HG02571 (cell line): ENCODE measurements around the gene CDH23.

ENCODE experiments used
- ATAC-seq: cut with Tn5 transposase; IDR thresholded peaks from one replicate; pipeline ENCODE4 v1.9.1; 2021; ENCODE audit warnings: mild to moderate bottlenecking, moderate library complexity; ENCODE audit not compliant: unreplicated experiment

The CDH23 gene

DNA sequence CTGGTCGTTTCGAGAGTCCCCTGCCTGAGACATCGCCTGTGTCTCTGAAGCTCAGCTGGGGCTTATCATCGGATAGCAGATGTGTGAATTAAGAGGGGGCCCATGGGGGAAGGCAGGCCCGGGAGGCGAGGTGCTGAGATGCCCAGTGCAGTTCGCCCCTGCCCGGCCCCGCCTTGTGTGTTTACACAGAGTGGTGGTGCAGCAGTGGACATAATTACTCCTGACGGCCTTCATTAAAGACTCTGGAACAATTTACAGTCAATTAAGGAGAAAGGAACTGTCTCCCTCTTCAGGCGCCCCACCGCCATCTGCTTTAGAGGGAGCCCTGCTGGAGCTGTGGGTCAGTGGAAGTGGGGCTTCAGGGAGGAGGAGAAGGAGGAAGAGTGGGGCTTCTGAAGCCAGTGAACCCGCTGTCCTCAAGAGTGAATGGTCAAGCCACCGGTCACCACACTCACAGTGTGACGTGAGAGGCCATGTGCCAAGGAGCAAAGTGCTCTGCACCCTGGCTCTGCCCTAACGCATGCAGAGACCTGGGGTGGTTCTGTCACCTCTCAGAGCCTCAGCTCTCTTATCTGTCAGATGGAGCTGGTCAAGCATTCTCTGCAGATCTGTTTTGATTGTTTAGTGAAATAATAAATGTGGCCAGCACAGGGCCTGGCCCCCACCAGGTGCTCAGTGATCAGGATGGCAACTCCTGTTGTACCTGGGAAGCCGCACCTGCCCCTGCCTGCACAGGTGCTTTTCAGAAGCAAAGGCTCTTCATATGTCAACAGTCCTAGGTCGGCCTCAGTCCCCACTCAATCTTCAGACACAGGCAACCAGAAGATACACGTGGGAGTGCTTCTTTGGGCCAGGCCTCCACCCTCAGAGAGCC lies 65.6 kb downstream of the CDH23 start:
- no peak for ATAC-seq

GRCh38 chr10:71463111-71463510 lies 66.4 kb downstream of the CDH23 start:
- no peak for ATAC-seq

DNA sequence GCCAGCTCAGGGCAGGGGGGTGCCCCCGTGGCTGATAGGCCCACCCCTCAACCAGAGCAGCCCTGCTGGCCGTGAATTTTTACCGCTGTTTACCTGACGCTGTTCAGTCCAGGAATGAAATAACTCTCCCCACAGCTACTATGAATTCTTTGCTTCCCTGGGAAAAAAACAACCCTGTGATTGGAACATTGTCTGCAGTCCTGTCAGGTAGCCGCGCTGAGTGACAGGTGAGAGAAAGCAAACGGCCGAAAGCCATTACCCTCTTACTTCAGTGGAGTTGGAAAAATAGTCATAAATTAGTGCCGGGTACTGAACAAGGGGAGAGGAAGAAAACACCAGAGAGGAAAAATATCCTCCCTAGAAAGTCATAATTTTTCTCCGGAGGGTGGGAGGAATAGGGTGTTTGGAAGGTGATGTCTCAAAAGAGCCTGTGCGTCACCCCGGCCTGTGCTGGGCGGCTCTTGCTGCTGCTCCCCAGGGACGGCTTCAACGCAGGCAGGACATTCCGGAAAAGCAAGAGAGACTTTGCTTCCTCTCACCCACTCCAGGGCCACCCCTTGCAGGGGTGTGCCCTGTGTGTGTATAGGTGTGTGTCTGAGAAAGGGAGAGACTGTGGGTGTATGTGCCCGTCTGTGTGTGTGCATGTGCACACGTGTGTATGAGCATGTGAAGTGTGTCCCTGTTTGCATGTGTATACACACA lies 69.0 kb downstream of the CDH23 start:
- ATAC-seq, result no peak

GRCh38 chr10:71466330-71466729 lies 69.6 kb downstream of the CDH23 start:
- no peak for ATAC-seq

DNA sequence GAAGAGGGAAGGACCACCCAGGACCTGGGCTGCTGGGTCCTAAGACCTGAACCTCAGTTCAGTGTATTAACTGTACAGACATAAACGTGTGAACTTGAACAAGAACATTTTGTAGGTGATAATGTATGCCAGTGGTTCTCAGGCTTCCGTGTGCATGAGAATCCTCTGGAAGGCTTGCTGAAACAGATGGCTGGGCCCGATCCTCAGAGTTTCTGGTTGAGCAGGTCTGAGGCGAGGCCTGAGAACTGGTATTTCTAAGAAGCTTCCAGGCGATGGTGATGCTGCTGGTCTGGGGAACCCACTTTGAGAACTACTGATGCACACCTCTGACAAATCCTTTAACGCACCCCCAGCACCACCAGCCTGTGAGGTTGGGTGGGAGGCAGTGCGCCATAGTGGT lies 70.4 kb downstream of the CDH23 start:
- no peak for ATAC-seq

- no peak for ATAC-seq
Measured at GRCh38 chr10:71467569-71468362, 71.0 kb downstream of the CDH23 start.

DNA sequence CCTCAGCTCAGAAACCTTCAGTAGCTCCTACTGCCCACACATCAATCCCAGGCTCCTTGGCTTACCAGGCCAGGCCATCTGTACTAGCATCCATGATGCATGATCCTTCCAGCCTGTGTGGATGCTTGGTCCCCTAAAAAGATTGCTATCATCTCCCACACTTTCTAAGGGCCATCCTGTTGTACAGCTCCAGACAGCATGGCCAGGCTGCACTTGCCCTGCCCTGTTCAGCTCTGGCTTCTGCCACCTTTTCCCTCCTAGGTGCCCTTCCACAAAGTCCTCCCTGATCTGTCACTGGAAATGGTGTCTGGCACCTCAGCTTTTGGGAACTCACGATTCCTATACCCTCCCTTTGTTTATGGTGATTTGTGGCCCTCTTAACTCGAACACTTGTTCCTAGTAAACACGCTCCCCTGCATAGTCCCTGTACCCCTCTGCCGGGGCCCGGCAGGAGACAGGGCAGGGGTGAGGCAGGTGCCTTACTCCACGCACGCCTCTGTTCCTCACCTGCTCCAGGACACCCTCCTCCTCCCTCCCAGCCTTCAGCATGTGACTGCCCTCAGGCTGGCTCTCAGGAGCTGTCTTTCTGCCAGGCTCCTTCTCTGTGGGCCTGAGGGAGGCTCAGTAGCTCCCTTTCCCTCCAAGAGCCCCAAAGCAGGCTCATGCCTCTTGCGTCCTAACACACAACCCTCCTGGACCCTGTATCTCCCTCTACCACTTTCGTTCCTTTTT lies 71.8 kb downstream of the CDH23 start:
- no peak for ATAC-seq

GRCh38 chr10:71471006-71471405 lies 74.3 kb downstream of the CDH23 start:
- no peak for ATAC-seq

DNA sequence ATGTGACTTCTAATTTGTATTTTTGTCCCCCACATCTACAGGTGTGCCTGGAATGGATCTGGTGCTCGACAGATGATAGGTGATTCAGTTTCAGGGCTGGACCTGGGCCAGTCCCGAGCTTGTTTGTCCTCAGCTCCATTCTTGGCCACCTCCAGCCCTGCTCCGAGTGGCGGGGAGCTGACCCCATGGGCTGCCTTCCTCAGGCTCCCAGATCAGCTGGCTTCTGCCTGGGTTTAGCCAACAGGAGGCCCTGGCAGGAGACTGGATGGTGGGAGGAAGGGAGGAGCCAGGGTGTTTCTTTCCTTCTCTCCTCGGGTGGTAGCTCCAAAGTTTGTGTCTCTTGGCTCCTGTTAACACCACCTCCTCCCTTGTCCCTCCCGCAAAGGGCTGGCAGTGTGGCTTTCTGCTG lies 75.2 kb downstream of the CDH23 start:
- ATAC-seq, result no peak

GRCh38 chr10:71472466-71472865 lies 75.7 kb downstream of the CDH23 start:
- ATAC-seq, result no peak

DNA sequence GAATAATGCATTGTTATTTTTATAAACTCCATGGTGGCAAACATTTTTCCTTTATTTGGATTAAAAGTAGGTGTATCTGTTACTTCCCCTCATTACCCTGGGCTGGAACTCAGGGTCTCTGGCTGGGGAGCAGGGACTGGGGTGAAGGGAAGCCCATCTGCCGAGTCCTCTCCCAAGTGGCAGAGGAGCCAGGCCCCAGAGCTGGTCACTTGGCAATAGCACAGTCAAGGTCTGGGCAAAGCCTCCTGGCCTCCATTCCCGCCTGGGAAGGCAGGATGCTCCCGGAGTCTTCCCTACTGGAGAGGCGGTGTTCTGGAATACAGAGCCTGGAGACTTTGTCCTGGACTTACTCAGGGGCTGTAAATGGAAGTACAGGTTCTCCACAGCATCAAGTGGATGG lies 76.2 kb downstream of the CDH23 start:
- no peak for ATAC-seq

- ATAC-seq, result no peak
Measured at GRCh38 chr10:71473671-71474599, 77.2 kb downstream of the CDH23 start.

- no peak for ATAC-seq
Measured at GRCh38 chr10:71474702-71475242, 78.1 kb downstream of the CDH23 start.

DNA sequence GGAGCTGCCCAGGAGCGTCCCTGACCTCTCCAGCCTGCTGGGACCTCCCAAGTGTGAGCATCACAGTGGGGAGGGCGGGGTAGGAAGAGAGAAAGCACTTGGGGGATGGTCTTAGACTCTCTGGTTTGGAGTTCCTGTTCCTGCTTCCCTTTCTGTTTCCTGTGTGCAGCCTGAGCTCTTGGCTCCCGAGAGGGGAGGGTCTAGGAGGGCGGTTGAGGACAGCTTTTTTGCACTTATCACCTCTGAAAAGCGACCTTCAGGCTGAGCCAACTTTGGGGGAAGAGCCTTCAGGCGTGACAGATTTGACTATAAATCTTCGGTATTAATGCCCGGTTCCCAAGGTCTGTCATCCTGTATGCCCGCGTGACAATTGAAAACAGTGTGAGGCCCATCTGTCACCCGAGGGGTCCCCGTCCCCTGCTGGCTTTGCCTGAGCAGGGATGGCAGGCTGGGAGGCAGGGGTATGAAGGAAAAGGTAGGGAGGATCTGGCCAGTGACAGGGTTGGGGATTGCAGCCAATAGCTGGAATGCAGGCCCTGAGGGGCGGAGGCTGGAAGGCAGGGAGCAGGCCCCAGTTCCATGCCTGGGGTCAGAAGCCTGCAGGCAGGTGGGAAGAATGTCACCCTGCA lies 78.6 kb downstream of the CDH23 start:
- ATAC-seq, result no peak

GRCh38 chr10:71476228-71477011 lies 79.7 kb downstream of the CDH23 start:
- ATAC-seq, result no peak

GRCh38 chr10:71478173-71478572 lies 81.5 kb downstream of the CDH23 start:
- no peak for ATAC-seq

DNA sequence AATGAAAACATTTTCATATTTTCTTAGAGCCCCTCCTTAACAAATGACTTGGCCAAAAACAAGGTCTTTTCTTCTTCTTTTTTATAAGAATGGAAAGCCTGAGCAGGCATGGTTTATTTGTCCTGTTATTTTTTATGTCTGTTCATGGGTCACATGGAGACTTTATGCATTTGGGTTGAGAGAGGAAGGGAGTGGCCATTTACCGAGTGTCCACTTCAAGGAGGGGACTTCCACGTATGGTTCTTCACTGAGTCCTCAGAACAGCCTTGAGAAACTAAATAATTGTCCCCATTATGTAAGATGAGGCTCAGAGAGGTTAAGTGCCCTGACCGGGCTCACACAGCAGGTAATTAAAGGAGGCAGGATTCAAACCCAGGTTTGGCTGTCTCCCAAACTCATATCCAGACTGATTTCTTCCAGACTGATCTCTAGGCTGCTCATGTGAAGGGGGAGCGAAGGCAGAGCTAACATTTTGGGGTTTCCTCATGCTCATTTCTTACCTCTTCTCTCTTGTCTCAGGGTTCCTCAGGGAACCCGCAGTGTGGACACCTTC lies 82.2 kb downstream of the CDH23 start:
- ATAC-seq, result no peak

DNA sequence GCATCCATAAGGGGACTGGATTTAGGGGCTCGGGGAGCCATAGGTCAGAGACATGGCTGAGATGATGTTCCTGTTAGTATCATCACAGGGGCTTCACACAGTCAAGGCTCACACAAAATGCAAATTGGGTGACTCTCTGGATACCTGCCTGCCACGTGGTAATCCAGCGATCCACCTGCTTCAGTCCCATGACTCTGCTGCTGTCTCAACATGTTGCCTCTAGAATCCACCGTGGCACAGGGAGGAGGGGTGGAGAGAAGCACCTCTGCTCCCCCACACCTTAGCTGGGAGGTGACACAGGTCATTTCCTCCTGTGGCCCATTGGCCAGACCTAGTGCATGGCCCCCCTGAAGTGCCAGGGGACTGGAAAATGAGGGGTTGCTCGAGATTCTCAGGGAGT lies 83.1 kb downstream of the CDH23 start:
- ATAC-seq, result no peak
